Peyer's patch (tissue), 4 donors: ENCODE data around the gene NOS1AP.

ENCODE experiments used
- POLR2A ChIP-seq, 2 donors: fragments of 450-650 bp; IDR thresholded peaks; one replicate each; pipeline ENCODE4 v1.5.1; 2017; ENCODE audit warnings: antibody characterized with exemption in 2 of 2, mild to moderate bottlenecking in 2 of 2, moderate library complexity in 2 of 2
- TF ChIP-seq, protein P1 (sequence below), 6 experiments: fragments of 450-650 bp in 4 of 6; fragments of 200-600 bp in 2 of 6; sonication (generic) in 1 of 6; IDR thresholded peaks; one replicate each; pipeline ENCODE4 v1.5.1; 2017 to 2019; ENCODE audit warnings: antibody characterized with exemption in 6 of 6, mild to moderate bottlenecking in 3 of 6, moderate library complexity in 1 of 6

DNA sequence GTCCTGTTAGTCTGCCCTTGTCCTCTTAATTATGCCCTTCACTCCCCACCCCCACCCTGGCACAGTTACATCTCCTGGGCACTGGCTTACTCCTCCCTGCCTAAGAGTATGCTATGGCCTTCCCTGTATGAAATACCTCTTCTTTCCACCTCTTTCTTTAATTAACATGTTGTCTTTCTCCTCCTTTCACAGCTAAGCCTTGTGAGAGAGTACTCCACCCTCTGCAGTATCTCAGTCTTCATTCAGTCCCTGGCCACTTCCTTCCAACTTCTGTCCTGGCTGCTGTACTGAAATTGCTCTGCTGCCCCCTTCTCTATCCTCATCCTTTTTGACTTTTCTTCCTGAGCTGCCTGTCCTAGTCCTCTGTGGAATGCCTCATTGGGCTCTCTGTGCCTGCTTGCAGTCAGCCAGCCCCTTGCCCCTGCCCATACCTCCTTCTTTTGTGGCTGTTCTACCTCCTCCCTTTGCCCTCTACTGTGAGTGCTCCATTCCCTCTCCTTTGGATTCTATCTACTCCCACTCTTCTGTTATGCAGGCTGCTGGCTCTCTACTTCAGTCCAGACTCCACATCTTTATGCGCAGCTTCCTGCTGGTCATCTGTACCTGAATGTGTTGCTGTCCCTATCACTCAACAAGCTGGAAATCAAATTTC, 8.3 kb downstream of the NOS1AP start:
- no peak for TF ChIP-seq POLR2A (IDR thresholded peaks at IDR 0.05)
- TF ChIP-seq, protein P1, sequence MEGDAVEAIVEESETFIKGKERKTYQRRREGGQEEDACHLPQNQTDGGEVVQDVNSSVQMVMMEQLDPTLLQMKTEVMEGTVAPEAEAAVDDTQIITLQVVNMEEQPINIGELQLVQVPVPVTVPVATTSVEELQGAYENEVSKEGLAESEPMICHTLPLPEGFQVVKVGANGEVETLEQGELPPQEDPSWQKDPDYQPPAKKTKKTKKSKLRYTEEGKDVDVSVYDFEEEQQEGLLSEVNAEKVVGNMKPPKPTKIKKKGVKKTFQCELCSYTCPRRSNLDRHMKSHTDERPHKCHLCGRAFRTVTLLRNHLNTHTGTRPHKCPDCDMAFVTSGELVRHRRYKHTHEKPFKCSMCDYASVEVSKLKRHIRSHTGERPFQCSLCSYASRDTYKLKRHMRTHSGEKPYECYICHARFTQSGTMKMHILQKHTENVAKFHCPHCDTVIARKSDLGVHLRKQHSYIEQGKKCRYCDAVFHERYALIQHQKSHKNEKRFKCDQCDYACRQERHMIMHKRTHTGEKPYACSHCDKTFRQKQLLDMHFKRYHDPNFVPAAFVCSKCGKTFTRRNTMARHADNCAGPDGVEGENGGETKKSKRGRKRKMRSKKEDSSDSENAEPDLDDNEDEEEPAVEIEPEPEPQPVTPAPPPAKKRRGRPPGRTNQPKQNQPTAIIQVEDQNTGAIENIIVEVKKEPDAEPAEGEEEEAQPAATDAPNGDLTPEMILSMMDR (IDR thresholded peaks at IDR 0.05) = no peak
